ENCODE results near the gene SRP9. TPM values are rescaled to one million over a fixed set of nuclear protein-coding genes. Genes with fewer than 3 reads are reported as not detected.

SRP9 gene
- total RNA-seq, 2 donors from 2014 or later: 48.5 to 86.6 TPM

GRCh38 chr1:225744745-225745144, 32.9 kb upstream of the SRP9 start:
- H3K27me3 ChIP-seq: no peaks in the 10 kb centered on the region
- no peak overlapping the region for H3K27ac ChIP-seq
- intact Hi-C loops (cut with DNase I): no loop called here
- ATAC-seq (no peak), DNase-seq (no peak)
- H3K4me1 ChIP-seq: peaks cover 22% of the 10 kb centered on the region
- H3K9me3 ChIP-seq: no peaks in the 10 kb centered on the region
- TF ChIP-seq, protein P1, sequence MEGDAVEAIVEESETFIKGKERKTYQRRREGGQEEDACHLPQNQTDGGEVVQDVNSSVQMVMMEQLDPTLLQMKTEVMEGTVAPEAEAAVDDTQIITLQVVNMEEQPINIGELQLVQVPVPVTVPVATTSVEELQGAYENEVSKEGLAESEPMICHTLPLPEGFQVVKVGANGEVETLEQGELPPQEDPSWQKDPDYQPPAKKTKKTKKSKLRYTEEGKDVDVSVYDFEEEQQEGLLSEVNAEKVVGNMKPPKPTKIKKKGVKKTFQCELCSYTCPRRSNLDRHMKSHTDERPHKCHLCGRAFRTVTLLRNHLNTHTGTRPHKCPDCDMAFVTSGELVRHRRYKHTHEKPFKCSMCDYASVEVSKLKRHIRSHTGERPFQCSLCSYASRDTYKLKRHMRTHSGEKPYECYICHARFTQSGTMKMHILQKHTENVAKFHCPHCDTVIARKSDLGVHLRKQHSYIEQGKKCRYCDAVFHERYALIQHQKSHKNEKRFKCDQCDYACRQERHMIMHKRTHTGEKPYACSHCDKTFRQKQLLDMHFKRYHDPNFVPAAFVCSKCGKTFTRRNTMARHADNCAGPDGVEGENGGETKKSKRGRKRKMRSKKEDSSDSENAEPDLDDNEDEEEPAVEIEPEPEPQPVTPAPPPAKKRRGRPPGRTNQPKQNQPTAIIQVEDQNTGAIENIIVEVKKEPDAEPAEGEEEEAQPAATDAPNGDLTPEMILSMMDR (IDR thresholded peaks at IDR 0.05): no peak
- TF ChIP-seq POLR2A (IDR thresholded peaks at IDR 0.05): no peak
- H3K4me3 ChIP-seq: no peak overlapping the region
- H3K36me3 ChIP-seq (replicated peaks in 1 of 2; ENCODE audit: insufficient read depth in 1 of 2, low read depth in 2 of 2): no peaks in the 10 kb centered on the region
- WGBS, 2 donors: 95% methylated on average over 2 of the region's 2 CpGs; no CpG with 5 or more reads in 1 of the 2 donors

DNA sequence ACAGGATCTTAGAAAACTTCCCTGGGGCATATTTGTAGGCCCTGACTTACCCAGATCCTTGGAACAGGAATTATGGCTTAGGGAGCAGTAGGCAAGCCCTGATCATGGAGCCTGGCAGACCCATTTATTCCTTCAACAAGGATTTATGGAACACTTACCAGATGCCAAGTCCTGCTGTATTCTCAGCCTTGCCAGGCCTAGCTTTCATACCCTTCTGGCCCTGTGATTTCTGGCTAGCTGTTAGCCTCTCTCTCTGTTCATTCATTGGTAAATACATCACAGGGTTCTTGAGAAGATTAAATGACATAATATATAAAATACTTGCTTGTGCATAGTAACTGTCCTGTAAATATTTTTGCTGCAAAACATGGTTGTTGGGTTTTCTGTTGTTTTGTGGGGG, 32.4 kb upstream of the SRP9 start:
- Histone ChIP-seq H3K4me1 (peaks cover 22% of the 10 kb centered on the region), H3K4me3 (no peak overlapping the region)

GRCh38 chr1:225746361-225747179, 31.1 kb upstream of the SRP9 start:
- Histone ChIP-seq H3K9me3 (no peaks in the 10 kb centered on the region), H3K27me3 (no peaks in the 10 kb centered on the region), H3K27ac (peak overlapping the region; percentile 81 to 99 (median 96)), H3K36me3 (replicated peaks in 1 of 2; ENCODE audit: insufficient read depth in 1 of 2, low read depth in 2 of 2) (no peaks in the 10 kb centered on the region), H3K4me1 (peaks cover 22% of the 10 kb centered on the region), H3K4me3 (no peak overlapping the region)
- ATAC-seq (peak; percentile 99), DNase-seq (peak; percentile 82 to 88 (median 85))
- 26 to 39% methylated on average over 16 to 18 of the region's 18 CpGs for WGBS, 2 donors
- intact Hi-C loops (cut with DNase I): no loop called here
- TF ChIP-seq POLR2A (IDR thresholded peaks at IDR 0.05): peak; percentile 84 to 96 (median 90)
- TF ChIP-seq, protein P1 (IDR thresholded peaks at IDR 0.05): peak in 4 of 7 experiments; percentile 39 to 53 (median 44)

More for the DNA sequence above, 32.4 kb upstream of the SRP9 start:
- Histone ChIP-seq H3K27me3 (no peaks in the 10 kb centered on the region), H3K9me3 (no peaks in the 10 kb centered on the region), H3K36me3 (replicated peaks in 1 of 2; ENCODE audit: insufficient read depth in 1 of 2, low read depth in 2 of 2) (no peaks in the 10 kb centered on the region), H3K27ac (no peak overlapping the region)
- TF ChIP-seq, protein P1 (IDR thresholded peaks at IDR 0.05): no peak
- TF ChIP-seq POLR2A (IDR thresholded peaks at IDR 0.05): no peak
- no peak for DNase-seq
- ATAC-seq: no peak
- intact Hi-C loops (cut with DNase I): no loop called here

DNA sequence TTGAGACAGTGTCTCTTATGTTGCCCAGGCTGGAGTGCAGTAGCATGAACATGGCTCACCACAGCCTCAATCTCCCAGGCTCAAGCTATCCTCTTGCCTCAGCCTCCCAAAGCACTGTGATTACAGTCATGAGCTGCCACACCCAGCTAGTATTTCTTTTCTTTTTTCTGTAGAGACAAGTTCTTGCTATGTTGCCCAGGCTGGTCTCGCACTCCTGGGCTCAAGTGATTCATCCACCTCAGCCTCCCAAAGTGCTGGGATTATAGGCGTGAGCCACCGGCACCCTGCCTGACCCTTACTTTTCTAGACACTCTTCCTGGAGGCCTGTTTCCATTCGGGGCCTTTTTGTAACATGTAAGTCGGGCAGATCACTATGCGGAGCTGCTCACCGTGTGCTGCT, 30.1 kb upstream of the SRP9 start:
- Histone ChIP-seq H3K4me1 (peaks cover 32% of the 10 kb centered on the region), H3K27ac (peak overlapping the region in 3 of 4 donors; percentile 81 to 99 (median 93)), H3K4me3 (no peak overlapping the region), H3K36me3 (replicated peaks in 1 of 2; ENCODE audit: insufficient read depth in 1 of 2, low read depth in 2 of 2) (no peaks in the 10 kb centered on the region), H3K9me3 (no peaks in the 10 kb centered on the region), H3K27me3 (no peaks in the 10 kb centered on the region)
- TF ChIP-seq POLR2A (IDR thresholded peaks at IDR 0.05): no peak
- TF ChIP-seq, protein P1 (IDR thresholded peaks at IDR 0.05): no peak
- whole genome bisulfite sequencing, 2 donors: 92 to 93% methylated on average over 7 of the region's 7 CpGs
- ATAC-seq: no peak
- intact Hi-C loops (cut with DNase I): no loop called here
- DNase-seq: no peak

GRCh38 chr1:225748529-225748928, 29.1 kb upstream of the SRP9 start:
- H3K4me1 ChIP-seq: peaks cover 35% of the 10 kb centered on the region
- no peak overlapping the region for H3K4me3 ChIP-seq
- H3K27me3 ChIP-seq: no peaks in the 10 kb centered on the region
- H3K27ac ChIP-seq: no peak overlapping the region
- TF ChIP-seq POLR2A (IDR thresholded peaks at IDR 0.05): no peak
- TF ChIP-seq, protein P1 (IDR thresholded peaks at IDR 0.05): no peak
- no peaks in the 10 kb centered on the region for H3K9me3 ChIP-seq
- DNase-seq (no peak), ATAC-seq (no peak)
- no peaks in the 10 kb centered on the region for H3K36me3 ChIP-seq (replicated peaks in 1 of 2; ENCODE audit: insufficient read depth in 1 of 2, low read depth in 2 of 2)
- intact Hi-C loops (cut with DNase I): no loop called here
- 88 to 92% methylated on average over 10 of the region's 10 CpGs for WGBS, 2 donors
